AG10803 (cell line): Measurements from ENCODE around the gene ARHGEF17.

Source experiments
- DNase-seq: peaks from one replicate; pipeline ENCODE4 v3.0.0; 2010; ENCODE audit warnings: low read depth
- H3K4me3 ChIP-seq: 2 replicates; pipeline ENCODE4 v1.5.1; 2011; ENCODE audit warnings: mild to moderate bottlenecking, low read length, control low read depth
- CTCF ChIP-seq: conservative IDR thresholded peaks from 2 replicates; pipeline ENCODE4 v1.5.1; 2011; ENCODE audit warnings: mild to moderate bottlenecking, low read length, control low read depth, inconsistent platforms

Gene ARHGEF17

GRCh38 chr11:73334384-73335203, 26.5 kb downstream of the ARHGEF17 start:
- peak overlapping the region; percentile 13 for H3K4me3 ChIP-seq
- DNase-seq = peak; percentile 79

GRCh38 chr11:73335204-73335923, 27.3 kb downstream of the ARHGEF17 start:
- peak; percentile 98 for TF ChIP-seq CTCF
- H3K4me3 ChIP-seq = no peak overlapping the region
- DNase-seq = peak; percentile 84

More at GRCh38 chr11:73334384-73335203, 26.5 kb downstream of the ARHGEF17 start:
- TF ChIP-seq CTCF = peak; percentile 14; the same call in 1 of the 2 replicates

GRCh38 chr11:73337846-73338245, 29.8 kb downstream of the ARHGEF17 start:
- TF ChIP-seq CTCF = no peak
- no peak for DNase-seq
- H3K4me3 ChIP-seq = no peak overlapping the region

GRCh38 chr11:73338279-73338678, 30.2 kb downstream of the ARHGEF17 start:
- TF ChIP-seq CTCF = no peak
- no peak for DNase-seq
- H3K4me3 ChIP-seq = no peak overlapping the region

- no peak for TF ChIP-seq CTCF
- no peak for DNase-seq
- H3K4me3 ChIP-seq = no peak overlapping the region
Measured at GRCh38 chr11:73340164-73340563, 32.1 kb downstream of the ARHGEF17 start.

- no peak for DNase-seq
- no peak overlapping the region for H3K4me3 ChIP-seq
- TF ChIP-seq CTCF = no peak
Measured at GRCh38 chr11:73342633-73343032, 34.6 kb downstream of the ARHGEF17 start.
